SK-MEL-5 (cell line): ENCODE data around the gene FER1L5. TPM values are rescaled to one million over a fixed set of nuclear protein-coding genes. Genes with fewer than 3 reads are reported as not detected.
"Not testable (repeated sequence)": the region's sequence is repeated elsewhere in the genome, so short reads cannot be mapped to it uniquely, and the experiment has no call there.

Source experiments
- DNase-seq: peaks from one replicate; pipeline ENCODE4 v3.0.0-alpha.2; 2016; ENCODE audit warnings: low read depth, low spot score
- in situ Hi-C: cut with HindIII; loops from 2 replicates; pipeline ENCODE4 v1.10.0; 2016; ENCODE audit warnings: low sequenced_read_pairs, high pct_unique_total_duplicates, low pct_unique_long_range_greater_than_20kb
- total RNA-seq: library from RNA; depleted of rRNA; stranded (reverse); fragments of >200 nt; shearing (Covaris generic); gene quantifications from 2 replicates; pipeline ENCODE4 v1.2.3, GENCODE V29; 2014

FER1L5 gene
- total RNA-seq, 1 experiment from 2014 or later, result not detected

- DNase-seq, result no peak
- in situ Hi-C loops, result no loop called here
Observed at GRCh38 chr2:96663177-96663576, 20.6 kb downstream of the FER1L5 start.

GRCh38 chr2:96663829-96664228 is 21.3 kb downstream of the FER1L5 start:
- in situ Hi-C loops, result no loop called here
- DNase-seq, result no peak

- in situ Hi-C loops, result no loop called here
- DNase-seq, result no peak
Observed at GRCh38 chr2:96664366-96664925, 21.9 kb downstream of the FER1L5 start.

- no peak for DNase-seq
- in situ Hi-C loops, result no loop called here
Observed at GRCh38 chr2:96665083-96665569, 22.6 kb downstream of the FER1L5 start.

GRCh38 chr2:96665717-96666116 is 23.2 kb downstream of the FER1L5 start:
- DNase-seq, in situ Hi-C loops: not testable (repeated sequence)

GRCh38 chr2:96668771-96669170 is 26.2 kb downstream of the FER1L5 start:
- DNase-seq, result no peak
- in situ Hi-C loops, result no loop called here

GRCh38 chr2:96669539-96670215 is 27.1 kb downstream of the FER1L5 start:
- peak; percentile 26 for DNase-seq
- in situ Hi-C loops, result no loop called here

- in situ Hi-C loops, result no loop called here
- DNase-seq, result no peak
Observed at GRCh38 chr2:96679848-96680247, 37.3 kb downstream of the FER1L5 start.

GRCh38 chr2:96680561-96681141 is 38.1 kb downstream of the FER1L5 start:
- in situ Hi-C loops, result no loop called here
- DNase-seq, result no peak

GRCh38 chr2:96681540-96681939 is 39.0 kb downstream of the FER1L5 start:
- in situ Hi-C loops, result no loop called here

GRCh38 chr2:96683307-96683706 is 40.7 kb downstream of the FER1L5 start:
- in situ Hi-C loops, result no loop called here

More at GRCh38 chr2:96681540-96681939, 39.0 kb downstream of the FER1L5 start:
- no peak for DNase-seq

GRCh38 chr2:96683972-96684820 is 41.6 kb downstream of the FER1L5 start:
- DNase-seq, result no peak
- in situ Hi-C loops, result no loop called here

More at GRCh38 chr2:96683307-96683706, 40.7 kb downstream of the FER1L5 start:
- no peak for DNase-seq

- in situ Hi-C loops, result no loop called here
- DNase-seq, result no peak
Observed at GRCh38 chr2:96684883-96685576, 42.5 kb downstream of the FER1L5 start.

- in situ Hi-C loops, result no loop called here
- no peak for DNase-seq
Observed at GRCh38 chr2:96685577-96686459, 43.3 kb downstream of the FER1L5 start.

- in situ Hi-C loops, result no loop called here
- no peak for DNase-seq
Observed at GRCh38 chr2:96687266-96687665, 44.7 kb downstream of the FER1L5 start.

- no peak for DNase-seq
- in situ Hi-C loops, result no loop called here
Observed at GRCh38 chr2:96687711-96688640, 45.4 kb downstream of the FER1L5 start.
